Esophagus muscularis mucosa (tissue), 3 donors: ENCODE results near the gene EIF3I.

Source experiments
- CTCF ChIP-seq, 3 experiments: fragments of 200-600 bp in 2 of 3; fragments of 450-650 bp in 1 of 3; sonication (generic) in 2 of 3; IDR thresholded peaks; one replicate each; pipeline ENCODE4 v1.5.1; 2017 to 2019; ENCODE audit warnings: antibody characterized with exemption in 3 of 3, mild to moderate bottlenecking in 2 of 3, moderate library complexity in 1 of 3
- POLR2AphosphoS5 ChIP-seq, 2 donors: sonication (generic); formaldehyde crosslinking; IDR thresholded peaks; one replicate each; pipeline ENCODE4 v1.6.1; 2017; ENCODE audit warnings: antibody characterized with exemption in 2 of 2

GRCh38 chr1:32181065-32181464 lies 41.1 kb upstream of the EIF3I start:
- no peak for TF ChIP-seq POLR2AphosphoS5 (IDR thresholded peaks at IDR 0.05)
- TF ChIP-seq CTCF (IDR thresholded peaks at IDR 0.05), result no peak
